Osteoblast (primary cell): Measurements from ENCODE around the gene MSRB1. TPM values are rescaled to one million over a fixed set of nuclear protein-coding genes. Genes with fewer than 3 reads are reported as not detected.

Source experiments
- DNase-seq: peaks from one replicate; pipeline ENCODE4 v3.0.0; 2011; ENCODE audit warnings: low spot score, mixed read lengths; ENCODE audit not compliant: insufficient read length; ENCODE audit errors: missing footprints
- H2AFZ ChIP-seq: 2 replicates; pipeline ENCODE4 v1.6.0; 2011; ENCODE audit warnings: mild to moderate bottlenecking, low read length
- H3K27ac ChIP-seq: 2 replicates; pipeline ENCODE4 v1.5.1; 2011; ENCODE audit warnings: mild to moderate bottlenecking, low read depth, low read length, moderate library complexity
- H3K27me3 ChIP-seq: 2 replicates; pipeline ENCODE4 v1.6.0; 2012; ENCODE audit warnings: mild to moderate bottlenecking, control low read depth, inconsistent platforms, low read length, moderate library complexity; ENCODE audit not compliant: insufficient read depth
- H3K36me3 ChIP-seq: 2 replicates; pipeline ENCODE4 v1.5.1; 2011; ENCODE audit warnings: mild to moderate bottlenecking, low read length, control low read depth, moderate library complexity; ENCODE audit not compliant: insufficient read depth
- H3K4me1 ChIP-seq: 2 replicates; pipeline ENCODE4 v1.5.1; 2011; ENCODE audit warnings: mild to moderate bottlenecking, low read length, control low read depth, moderate library complexity; ENCODE audit not compliant: insufficient read depth
- H3K4me2 ChIP-seq: 2 replicates; pipeline ENCODE4 v1.6.0; 2011; ENCODE audit warnings: mild to moderate bottlenecking, low read length; ENCODE audit not compliant: insufficient read depth
- H3K4me3 ChIP-seq: fragments of 200-600 bp; sonication (generic); 3 replicates; pipeline ENCODE4 v1.5.1; 2012; ENCODE audit warnings: mild to moderate bottlenecking, low read length, inconsistent platforms; ENCODE audit not compliant: insufficient read depth
- H3K79me2 ChIP-seq: 2 replicates; pipeline ENCODE4 v1.6.0; 2012; ENCODE audit warnings: mild to moderate bottlenecking, low read length, control low read depth, inconsistent platforms; ENCODE audit not compliant: insufficient read depth
- H3K9me3 ChIP-seq: 2 replicates; pipeline ENCODE4 v1.5.1; 2011; ENCODE audit warnings: low read depth, low read length, control low read depth
- H4K20me1 ChIP-seq: 2 replicates; pipeline ENCODE4 v1.6.0; 2012; ENCODE audit warnings: mild to moderate bottlenecking, low read length, control low read depth; ENCODE audit not compliant: insufficient read depth
- total RNA-seq: library from RNA; depleted of rRNA; stranded (reverse); fragments of >200 nt; gene quantifications from 2 replicates; pipeline ENCODE4 v1.2.3, GENCODE V29; 2012
- TF ChIP-seq, protein P1 (sequence below): IDR thresholded peaks from 2 replicates; pipeline ENCODE4 v1.5.1; 2011; ENCODE audit warnings: mild to moderate bottlenecking, low read depth, low read length, moderate library complexity; ENCODE audit errors: extremely low read depth

Gene MSRB1
- total RNA-seq, 1 donor: 18.1 TPM

DNA sequence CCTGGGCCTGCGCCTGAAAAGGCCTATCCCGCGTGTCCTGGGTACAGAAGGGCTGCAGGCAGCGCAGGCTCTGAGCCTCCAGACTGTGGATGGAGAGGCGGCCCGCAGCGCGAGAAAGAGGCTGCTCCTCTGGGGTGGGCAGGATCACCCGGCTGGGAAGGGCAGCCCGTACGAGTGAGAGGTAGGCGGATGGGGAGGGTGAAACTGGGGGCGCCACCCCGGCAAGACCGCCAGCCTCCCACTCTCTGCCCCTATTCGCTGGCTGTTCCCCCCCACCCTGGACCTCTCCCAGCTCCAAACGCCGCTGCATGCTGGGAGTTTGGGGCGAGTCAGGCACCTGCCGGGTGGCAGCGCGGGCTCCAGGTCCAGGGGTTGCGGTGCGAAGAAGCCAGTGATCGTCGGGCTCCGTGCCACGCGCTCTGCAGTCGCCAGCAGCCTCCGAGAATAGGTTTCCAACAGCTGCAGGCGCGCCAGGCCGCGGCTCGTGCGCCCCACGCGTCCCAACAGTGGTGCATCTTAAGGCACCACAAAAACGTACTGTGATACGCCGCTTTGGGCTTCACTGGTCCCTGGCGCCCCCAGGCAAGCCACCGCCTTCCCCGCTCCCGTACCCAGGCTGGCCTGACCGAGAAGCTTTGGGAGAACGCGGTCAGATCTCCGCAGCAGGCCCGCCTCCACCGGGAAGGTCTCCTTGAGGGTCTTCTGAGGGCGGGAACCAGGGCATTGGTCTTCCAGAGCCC, 37.2 kb upstream of the MSRB1 start:
- Histone ChIP-seq H4K20me1 (peaks cover 24% of the 10 kb centered on the region), H3K4me3 (no peak overlapping the region), H3K27ac (no peak overlapping the region), H3K4me2 (no peak overlapping the region), H3K27me3 (peaks cover 39% of the 10 kb centered on the region), H3K9me3 (no peaks in the 10 kb centered on the region), H2AFZ (no peak overlapping the region), H3K79me2 (peaks cover 5% of the 10 kb centered on the region), H3K36me3 (peaks cover 17% of the 10 kb centered on the region), H3K4me1 (peaks cover 6% of the 10 kb centered on the region)
- TF ChIP-seq, protein P1, sequence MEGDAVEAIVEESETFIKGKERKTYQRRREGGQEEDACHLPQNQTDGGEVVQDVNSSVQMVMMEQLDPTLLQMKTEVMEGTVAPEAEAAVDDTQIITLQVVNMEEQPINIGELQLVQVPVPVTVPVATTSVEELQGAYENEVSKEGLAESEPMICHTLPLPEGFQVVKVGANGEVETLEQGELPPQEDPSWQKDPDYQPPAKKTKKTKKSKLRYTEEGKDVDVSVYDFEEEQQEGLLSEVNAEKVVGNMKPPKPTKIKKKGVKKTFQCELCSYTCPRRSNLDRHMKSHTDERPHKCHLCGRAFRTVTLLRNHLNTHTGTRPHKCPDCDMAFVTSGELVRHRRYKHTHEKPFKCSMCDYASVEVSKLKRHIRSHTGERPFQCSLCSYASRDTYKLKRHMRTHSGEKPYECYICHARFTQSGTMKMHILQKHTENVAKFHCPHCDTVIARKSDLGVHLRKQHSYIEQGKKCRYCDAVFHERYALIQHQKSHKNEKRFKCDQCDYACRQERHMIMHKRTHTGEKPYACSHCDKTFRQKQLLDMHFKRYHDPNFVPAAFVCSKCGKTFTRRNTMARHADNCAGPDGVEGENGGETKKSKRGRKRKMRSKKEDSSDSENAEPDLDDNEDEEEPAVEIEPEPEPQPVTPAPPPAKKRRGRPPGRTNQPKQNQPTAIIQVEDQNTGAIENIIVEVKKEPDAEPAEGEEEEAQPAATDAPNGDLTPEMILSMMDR: no peak
- peak; percentile 90 for DNase-seq

DNA sequence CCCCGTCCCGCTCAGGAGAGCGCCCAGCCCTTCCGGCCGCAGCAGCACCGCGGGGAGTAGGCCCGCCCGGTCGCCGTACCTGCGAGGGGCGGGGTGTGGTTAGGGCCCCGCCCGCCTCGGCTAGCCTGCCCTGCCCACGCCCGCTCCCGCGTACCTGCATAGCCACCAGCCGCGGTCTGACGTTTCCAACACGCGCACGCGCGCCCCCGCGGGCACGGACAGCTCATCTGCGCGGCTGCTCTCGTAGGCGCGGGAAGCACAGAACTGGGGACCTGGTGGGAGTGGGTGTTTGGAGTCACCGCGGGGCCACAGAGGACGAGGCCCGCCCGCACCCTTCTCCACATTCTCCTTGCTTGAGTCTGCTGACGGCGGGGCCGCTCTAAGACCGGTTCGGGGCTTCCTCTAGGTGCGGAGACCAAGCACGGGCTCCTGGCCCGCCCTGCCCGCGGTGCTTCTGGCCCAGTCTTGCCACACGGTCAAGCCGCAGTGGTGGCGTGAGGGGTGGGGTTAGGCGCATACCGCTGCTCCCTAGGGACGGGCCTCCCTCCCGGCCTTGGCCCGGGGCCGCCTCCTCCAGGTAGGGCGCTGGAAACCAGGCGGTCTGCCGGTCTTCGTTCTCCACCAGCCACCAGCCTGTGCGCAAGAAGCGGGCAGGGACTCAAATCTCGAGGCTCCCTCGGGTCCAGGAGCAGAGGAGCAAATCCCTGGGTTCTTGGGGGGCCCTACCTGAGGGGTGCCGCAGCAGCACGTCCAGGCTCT, 36.5 kb upstream of the MSRB1 start:
- Histone ChIP-seq H3K27me3 (peaks cover 39% of the 10 kb centered on the region), H3K4me2 (no peak overlapping the region), H3K79me2 (no peaks in the 10 kb centered on the region), H2AFZ (no peak overlapping the region), H3K4me3 (no peak overlapping the region), H3K4me1 (no peaks in the 10 kb centered on the region), H4K20me1 (peaks cover 20% of the 10 kb centered on the region), H3K27ac (no peak overlapping the region), H3K9me3 (no peaks in the 10 kb centered on the region), H3K36me3 (peaks cover 24% of the 10 kb centered on the region)
- peak; percentile 85 for DNase-seq
- TF ChIP-seq, protein P1: no peak

DNA sequence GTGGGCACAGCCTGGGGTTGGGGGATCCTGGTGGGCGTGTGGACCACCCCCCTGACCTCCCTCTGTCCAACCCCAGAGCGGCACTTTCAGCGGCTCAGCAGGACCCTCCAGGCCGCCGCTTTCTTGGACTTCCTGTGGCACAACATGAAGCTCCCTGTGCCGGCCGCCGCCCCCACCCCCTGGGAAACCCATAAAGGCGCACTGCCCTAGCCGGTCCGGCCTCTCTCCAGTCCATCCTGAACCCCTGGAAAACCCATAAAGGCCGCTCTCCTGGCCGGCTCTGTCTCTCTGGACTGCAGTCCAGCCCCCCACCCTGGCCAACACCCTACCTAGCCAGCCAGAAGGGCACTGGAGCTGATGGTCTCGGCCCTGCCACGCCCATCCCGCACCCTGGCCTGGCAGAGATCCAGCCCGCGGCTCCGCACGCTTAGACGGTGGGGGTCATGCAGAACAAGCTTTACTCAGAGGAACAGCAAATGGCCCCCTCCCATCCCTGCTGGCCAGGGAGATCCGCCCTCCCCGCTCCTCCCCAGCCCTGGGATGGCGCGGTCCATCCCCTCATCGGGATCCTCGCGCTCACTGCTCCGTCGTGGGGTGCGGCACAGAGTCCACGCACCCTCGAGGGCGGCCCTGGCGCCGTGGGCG, 35.6 kb upstream of the MSRB1 start:
- Histone ChIP-seq H3K36me3 (peaks cover 26% of the 10 kb centered on the region), H3K4me3 (no peak overlapping the region), H2AFZ (no peak overlapping the region), H3K27ac (no peak overlapping the region), H3K27me3 (peaks cover 39% of the 10 kb centered on the region), H3K4me1 (no peaks in the 10 kb centered on the region), H3K4me2 (no peak overlapping the region), H4K20me1 (peaks cover 20% of the 10 kb centered on the region), H3K79me2 (peaks cover 8% of the 10 kb centered on the region), H3K9me3 (no peaks in the 10 kb centered on the region)
- no peak for DNase-seq
- TF ChIP-seq, protein P1: no peak

DNA sequence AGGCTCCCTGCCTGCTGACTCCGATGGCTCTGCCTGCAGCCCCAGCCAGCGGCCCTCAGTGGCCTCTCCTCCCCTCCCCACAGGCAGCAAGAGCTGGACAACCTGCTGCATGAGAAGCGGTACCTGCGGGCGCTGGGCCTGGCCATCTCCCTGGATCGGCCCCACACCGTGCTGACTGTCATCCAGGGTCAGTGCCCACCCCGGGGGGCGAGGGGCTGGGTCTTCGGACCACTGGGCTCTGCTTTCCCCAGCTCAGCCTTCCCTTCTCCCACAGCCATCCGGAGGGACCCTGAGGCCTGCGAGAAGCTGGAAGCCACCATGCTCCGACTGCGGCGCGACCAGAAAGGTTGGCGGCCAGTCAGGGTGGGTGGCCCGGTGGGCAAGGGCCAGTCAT, 34.9 kb upstream of the MSRB1 start:
- Histone ChIP-seq H3K36me3 (peaks cover 26% of the 10 kb centered on the region), H3K9me3 (no peaks in the 10 kb centered on the region), H3K27me3 (peaks cover 36% of the 10 kb centered on the region), H3K4me3 (no peak overlapping the region), H3K4me1 (peaks cover 1% of the 10 kb centered on the region), H4K20me1 (peaks cover 20% of the 10 kb centered on the region), H3K4me2 (no peak overlapping the region), H2AFZ (no peak overlapping the region), H3K79me2 (peaks cover 13% of the 10 kb centered on the region), H3K27ac (no peak overlapping the region)
- DNase-seq: no peak
- TF ChIP-seq, protein P1: no peak
